ENCODE data around the gene PHLPP1.

PHLPP1 gene

DNA sequence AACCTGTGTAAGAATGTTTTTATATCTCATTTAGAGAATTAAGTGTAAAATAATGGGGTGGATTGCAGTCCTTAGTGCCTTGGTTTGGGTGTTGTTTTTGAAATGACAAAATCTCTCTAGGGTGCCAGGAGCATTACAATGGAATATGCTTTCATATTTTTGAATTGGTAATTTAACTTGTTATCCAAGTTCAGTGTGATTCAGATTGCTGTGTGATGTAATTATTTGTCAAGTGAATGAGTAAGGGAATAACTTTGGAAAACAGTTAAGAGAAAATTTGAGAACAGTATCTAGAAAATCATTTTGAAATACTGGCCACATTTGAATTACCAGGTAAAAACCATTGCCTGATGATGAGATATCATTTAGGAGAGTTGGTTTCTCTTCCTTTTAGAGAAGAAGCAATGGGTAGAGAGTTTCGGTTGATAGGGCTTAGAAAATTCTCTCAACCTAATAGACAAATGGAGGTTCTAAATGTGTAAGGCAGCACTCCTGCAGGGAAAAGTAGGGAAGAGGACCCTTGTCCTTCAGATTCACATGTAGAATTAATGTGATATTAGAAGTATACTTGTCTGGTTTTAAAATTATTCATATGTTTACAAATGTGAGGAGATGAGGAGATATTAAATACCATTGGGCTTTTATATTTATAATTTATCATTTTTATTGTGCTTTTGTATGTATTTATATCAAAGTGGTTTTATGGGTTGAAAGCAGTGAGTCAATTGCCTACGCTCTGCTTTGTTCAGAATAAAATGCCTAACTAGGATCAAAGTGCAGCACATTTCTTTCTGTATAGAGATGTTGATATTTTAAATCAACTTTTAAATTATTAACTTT lies 124.8 kb downstream of the PHLPP1 start:
- no peak overlapping the region for H3K4me3 ChIP-seq (ENCODE audit: control insufficient read depth, low read depth, low read length)
- TF ChIP-seq, protein P1, sequence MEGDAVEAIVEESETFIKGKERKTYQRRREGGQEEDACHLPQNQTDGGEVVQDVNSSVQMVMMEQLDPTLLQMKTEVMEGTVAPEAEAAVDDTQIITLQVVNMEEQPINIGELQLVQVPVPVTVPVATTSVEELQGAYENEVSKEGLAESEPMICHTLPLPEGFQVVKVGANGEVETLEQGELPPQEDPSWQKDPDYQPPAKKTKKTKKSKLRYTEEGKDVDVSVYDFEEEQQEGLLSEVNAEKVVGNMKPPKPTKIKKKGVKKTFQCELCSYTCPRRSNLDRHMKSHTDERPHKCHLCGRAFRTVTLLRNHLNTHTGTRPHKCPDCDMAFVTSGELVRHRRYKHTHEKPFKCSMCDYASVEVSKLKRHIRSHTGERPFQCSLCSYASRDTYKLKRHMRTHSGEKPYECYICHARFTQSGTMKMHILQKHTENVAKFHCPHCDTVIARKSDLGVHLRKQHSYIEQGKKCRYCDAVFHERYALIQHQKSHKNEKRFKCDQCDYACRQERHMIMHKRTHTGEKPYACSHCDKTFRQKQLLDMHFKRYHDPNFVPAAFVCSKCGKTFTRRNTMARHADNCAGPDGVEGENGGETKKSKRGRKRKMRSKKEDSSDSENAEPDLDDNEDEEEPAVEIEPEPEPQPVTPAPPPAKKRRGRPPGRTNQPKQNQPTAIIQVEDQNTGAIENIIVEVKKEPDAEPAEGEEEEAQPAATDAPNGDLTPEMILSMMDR (conservative IDR thresholded peaks at IDR 0.05; ENCODE audit: control insufficient read depth, insufficient read depth, low read depth, low read length), result no peak
- peak; percentile 54 for DNase-seq (ENCODE audit: low read depth)

DNA sequence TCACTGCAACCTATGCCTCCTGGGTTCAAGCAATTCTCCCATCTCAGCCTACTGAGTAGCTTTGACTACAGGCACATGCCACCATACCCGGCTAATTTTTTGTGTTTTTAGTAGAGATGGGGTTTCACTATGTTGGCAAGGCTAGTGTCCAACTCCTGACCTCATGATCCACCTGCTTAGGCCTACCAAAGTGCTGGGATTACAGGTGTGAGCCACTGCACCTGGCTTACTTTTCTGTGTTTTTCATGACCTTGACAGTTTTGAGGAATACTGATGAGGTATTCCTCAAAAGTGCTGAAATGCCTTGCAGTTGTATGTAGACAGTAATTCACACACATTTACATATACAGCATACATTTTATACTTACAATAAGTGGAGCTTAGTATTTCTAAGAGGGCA lies 126.1 kb downstream of the PHLPP1 start:
- no peak for DNase-seq (ENCODE audit: low read depth)
- TF ChIP-seq, protein P1 (conservative IDR thresholded peaks at IDR 0.05; ENCODE audit: control insufficient read depth, insufficient read depth, low read depth, low read length), result no peak
- no peak overlapping the region for H3K4me3 ChIP-seq (ENCODE audit: control insufficient read depth, low read depth, low read length)

GRCh38 chr18:62842898-62843297 lies 127.6 kb downstream of the PHLPP1 start:
- H3K4me3 ChIP-seq (ENCODE audit: control insufficient read depth, low read depth, low read length), result no peak overlapping the region

GRCh38 chr18:62844850-62845643 lies 129.7 kb downstream of the PHLPP1 start:
- H3K4me3 ChIP-seq (ENCODE audit: control insufficient read depth, low read depth, low read length), result no peak overlapping the region
- no peak for DNase-seq (ENCODE audit: low read depth)
- TF ChIP-seq, protein P1 (conservative IDR thresholded peaks at IDR 0.05; ENCODE audit: control insufficient read depth, insufficient read depth, low read depth, low read length), result no peak

More at GRCh38 chr18:62842898-62843297, 127.6 kb downstream of the PHLPP1 start:
- TF ChIP-seq, protein P1 (conservative IDR thresholded peaks at IDR 0.05; ENCODE audit: control insufficient read depth, insufficient read depth, low read depth, low read length), result no peak
- no peak for DNase-seq (ENCODE audit: low read depth)

DNA sequence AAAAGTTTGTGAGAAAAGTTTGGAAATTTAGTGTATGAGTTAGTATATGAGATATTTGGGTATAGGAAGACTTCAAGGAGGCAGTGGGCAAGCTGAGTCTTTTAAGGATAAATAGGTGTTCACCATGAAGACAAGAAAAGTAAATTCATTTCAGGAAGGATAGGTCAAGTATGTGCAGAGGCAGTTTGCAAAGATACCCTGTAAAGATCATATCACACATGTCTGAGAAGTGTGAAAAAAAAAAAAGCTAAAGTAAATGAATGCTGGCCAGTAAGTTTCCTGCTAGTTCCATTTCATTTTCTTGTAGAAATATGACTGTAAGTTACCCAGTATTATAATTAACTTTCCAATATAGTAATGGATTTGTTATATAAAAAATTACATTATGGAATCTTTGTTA lies 131.0 kb downstream of the PHLPP1 start:
- no peak for DNase-seq (ENCODE audit: low read depth)
- no peak overlapping the region for H3K4me3 ChIP-seq (ENCODE audit: control insufficient read depth, low read depth, low read length)
- TF ChIP-seq, protein P1 (conservative IDR thresholded peaks at IDR 0.05; ENCODE audit: control insufficient read depth, insufficient read depth, low read depth, low read length), result no peak

- no peak for DNase-seq (ENCODE audit: low read depth)
- no peak overlapping the region for H3K4me3 ChIP-seq (ENCODE audit: control insufficient read depth, low read depth, low read length)
- TF ChIP-seq, protein P1 (conservative IDR thresholded peaks at IDR 0.05; ENCODE audit: control insufficient read depth, insufficient read depth, low read depth, low read length), result no peak
Measured at GRCh38 chr18:62847081-62847480, 131.7 kb downstream of the PHLPP1 start.

All from fibroblast of mammary gland (primary cell).